GM10266 (cell line): Measurements from ENCODE around the gene ERBB4.

Experiments
- DNase-seq: peaks from one replicate; pipeline ENCODE4 v3.0.0; 2012; ENCODE audit errors: extremely low spot score
- CTCF ChIP-seq: IDR thresholded peaks from 2 replicates; pipeline ENCODE4 v1.5.1; 2012; ENCODE audit warnings: mild to moderate bottlenecking, low read depth; ENCODE audit not compliant: control insufficient read depth, insufficient read depth; ENCODE audit errors: missing control alignments

The ERBB4 gene

GRCh38 chr2:212392544-212392943 is 146.1 kb downstream of the ERBB4 start:
- DNase-seq = no peak
- TF ChIP-seq CTCF = no peak

- TF ChIP-seq CTCF = no peak
- no peak for DNase-seq
Observed at GRCh38 chr2:212392043-212392442, 146.6 kb downstream of the ERBB4 start.

GRCh38 chr2:212387146-212387545 is 151.5 kb downstream of the ERBB4 start:
- no peak for TF ChIP-seq CTCF
- DNase-seq = no peak

DNA sequence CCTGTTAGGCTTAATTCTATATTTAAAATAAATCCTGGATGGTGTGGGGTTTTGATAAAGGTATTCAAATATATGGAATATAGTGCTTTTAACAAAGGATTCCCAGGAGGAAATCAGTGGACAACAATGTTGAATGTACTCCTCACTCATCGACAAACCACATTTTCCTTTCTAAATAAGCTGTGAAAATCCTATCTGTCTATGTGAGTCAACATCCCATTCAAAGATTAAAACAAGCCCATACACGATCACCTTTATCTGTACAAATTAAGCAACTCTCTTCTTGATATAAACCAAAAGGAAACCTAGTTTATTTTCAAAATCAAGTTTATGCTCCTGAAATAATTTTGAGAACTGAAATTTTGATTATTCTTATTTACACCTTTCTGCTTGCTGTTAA is 153.4 kb downstream of the ERBB4 start:
- DNase-seq = no peak
- TF ChIP-seq CTCF = no peak

- no peak for TF ChIP-seq CTCF
- DNase-seq = no peak
Observed at GRCh38 chr2:212384027-212384426, 154.6 kb downstream of the ERBB4 start.

DNA sequence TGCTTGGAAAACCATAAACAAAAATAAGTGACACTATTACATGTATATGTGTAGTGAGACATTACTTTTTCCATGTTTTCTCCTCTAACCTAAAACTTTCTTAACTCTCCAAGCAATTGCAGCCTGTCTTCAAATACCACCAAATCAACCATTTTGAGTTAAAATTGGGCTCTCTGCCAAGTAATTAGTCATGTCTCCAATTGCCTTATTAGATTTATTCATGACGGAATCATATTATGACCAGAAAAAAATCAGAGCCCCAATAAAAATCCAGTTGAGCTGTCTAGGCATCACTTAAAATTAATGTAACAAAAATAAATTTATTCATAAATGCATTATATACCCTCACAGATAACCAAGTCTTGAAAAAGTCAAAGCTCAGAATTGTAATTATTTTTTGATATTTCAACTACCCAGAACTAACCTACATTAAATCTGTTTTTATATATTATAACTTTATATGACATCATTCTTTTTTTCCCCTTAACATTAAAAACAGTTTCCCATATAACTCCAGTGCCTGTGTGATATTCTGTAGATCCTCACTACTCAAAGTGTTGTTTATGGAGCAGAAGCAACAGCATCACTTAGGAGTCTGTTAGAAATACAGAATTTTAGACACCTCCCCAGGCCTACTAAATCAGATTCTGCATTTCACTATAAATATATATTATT is 157.0 kb downstream of the ERBB4 start:
- DNase-seq = no peak
- no peak for TF ChIP-seq CTCF

- no peak for TF ChIP-seq CTCF
- DNase-seq = no peak
Observed at GRCh38 chr2:212379103-212379502, 159.5 kb downstream of the ERBB4 start.
